ENCODE measurements around the gene COQ3. TPM values are rescaled to one million over a fixed set of nuclear protein-coding genes. Genes with fewer than 3 reads are reported as not detected.
A peak's percentile ranks its signal among the peaks of the same experiment; 100 is the strongest.

Gene COQ3
- polyA plus RNA-seq, 2 of the 4 experiments (the other 2 are of a cell fraction): 13.1 to 17.2 TPM

GRCh38 chr6:99434702-99435530 is 40.9 kb upstream of the COQ3 start:
- peak; percentile 47 to 72; a peak in 3 of 6 replicates for ATAC-seq
- FAIRE-seq: no peak

GRCh38 chr6:99432877-99433276 is 38.9 kb upstream of the COQ3 start:
- TF ChIP-seq HOXB5 (CRISPR knock-in tag; IDR thresholded peaks at IDR 0.05) (no peak), SMC3 (IDR thresholded peaks at IDR 0.05) (no peak), ATOH8 (CRISPR knock-in tag; IDR thresholded peaks at IDR 0.05; ENCODE audit: low read depth) (no peak), REST (IDR thresholded peaks at IDR 0.05) (no peak), EP300 (IDR thresholded peaks at IDR 0.05) (no peak), ZNF302 (CRISPR knock-in tag; IDR thresholded peaks at IDR 0.05) (no peak), GATA3 (IDR thresholded peaks at IDR 0.05; ENCODE audit: borderline replicate concordance) (no peak), USF2 (IDR thresholded peaks at IDR 0.05) (no peak), EHMT2 (IDR thresholded peaks at IDR 0.05; ENCODE audit: low read depth) (no peak), HOXB13 (CRISPR knock-in tag; IDR thresholded peaks at IDR 0.05; ENCODE audit: low read depth) (no peak)
- TF ChIP-seq, protein P1, sequence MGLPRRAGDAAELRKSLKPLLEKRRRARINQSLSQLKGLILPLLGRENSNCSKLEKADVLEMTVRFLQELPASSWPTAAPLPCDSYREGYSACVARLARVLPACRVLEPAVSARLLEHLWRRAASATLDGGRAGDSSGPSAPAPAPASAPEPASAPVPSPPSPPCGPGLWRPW (IDR thresholded peaks at IDR 0.05): no peak
- H3K9me3 ChIP-seq: no peaks in the 10 kb centered on the region
- H3K4me3 ChIP-seq: no peak overlapping the region
- 85% methylated on average over 2 of the region's 2 CpGs for WGBS (ENCODE audit: missing lambda C conversion rate)
- H3K4me2 ChIP-seq: no peak overlapping the region
- H3K4me1 ChIP-seq: peaks cover 6% of the 10 kb centered on the region; the same call in 1 of the 3 replicates
- no peak for DNase-seq (ENCODE audit: low read depth in 1 of 2, low spot score in 1 of 2)
- ChIA-PET CTCF (interaction anchor here (0.6 to 2.1 kb wide), 3 partner anchors 7 to 42 kb away, joined by 3 to 7 read pairs (median 3); partner anchors contain the start of gene PNISR), POLR2A (no interaction called here)
- H3K27ac ChIP-seq: no peak overlapping the region
- FAIRE-seq: no peak
- ATAC-seq: no peak

More at GRCh38 chr6:99434702-99435530, 40.9 kb upstream of the COQ3 start:
- CTCF ChIA-PET: interaction anchor here (1.2 to 2.1 kb wide), 2 partner anchors 9 kb away, joined by 4 to 7 read pairs; partner anchors contain the start of gene PNISR
- H3K4me1 ChIP-seq: peaks cover 6% of the 10 kb centered on the region; the same call in 1 of the 3 replicates
- no peak overlapping the region for H3K27ac ChIP-seq
- WGBS (ENCODE audit: missing lambda C conversion rate): 14% methylated on average over 3 of the region's 3 CpGs
- no peak for TF ChIP-seq FOXS1 (CRISPR knock-in tag; IDR thresholded peaks at IDR 0.05)
- no peak for TF ChIP-seq POLR2A (IDR thresholded peaks at IDR 0.05; ENCODE audit: low read length)
- TF ChIP-seq, protein P2, sequence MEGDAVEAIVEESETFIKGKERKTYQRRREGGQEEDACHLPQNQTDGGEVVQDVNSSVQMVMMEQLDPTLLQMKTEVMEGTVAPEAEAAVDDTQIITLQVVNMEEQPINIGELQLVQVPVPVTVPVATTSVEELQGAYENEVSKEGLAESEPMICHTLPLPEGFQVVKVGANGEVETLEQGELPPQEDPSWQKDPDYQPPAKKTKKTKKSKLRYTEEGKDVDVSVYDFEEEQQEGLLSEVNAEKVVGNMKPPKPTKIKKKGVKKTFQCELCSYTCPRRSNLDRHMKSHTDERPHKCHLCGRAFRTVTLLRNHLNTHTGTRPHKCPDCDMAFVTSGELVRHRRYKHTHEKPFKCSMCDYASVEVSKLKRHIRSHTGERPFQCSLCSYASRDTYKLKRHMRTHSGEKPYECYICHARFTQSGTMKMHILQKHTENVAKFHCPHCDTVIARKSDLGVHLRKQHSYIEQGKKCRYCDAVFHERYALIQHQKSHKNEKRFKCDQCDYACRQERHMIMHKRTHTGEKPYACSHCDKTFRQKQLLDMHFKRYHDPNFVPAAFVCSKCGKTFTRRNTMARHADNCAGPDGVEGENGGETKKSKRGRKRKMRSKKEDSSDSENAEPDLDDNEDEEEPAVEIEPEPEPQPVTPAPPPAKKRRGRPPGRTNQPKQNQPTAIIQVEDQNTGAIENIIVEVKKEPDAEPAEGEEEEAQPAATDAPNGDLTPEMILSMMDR (IDR thresholded peaks at IDR 0.05): peak; percentile 40; the same call in 1 of the 3 replicates
- POLR2A ChIA-PET: no interaction called here
- H3K4me2 ChIP-seq: no peak overlapping the region
- no peaks in the 10 kb centered on the region for H3K9me3 ChIP-seq
- no peak overlapping the region for H3K4me3 ChIP-seq
- peak; percentile 13 to 19 for DNase-seq (ENCODE audit: low read depth in 1 of 2, low spot score in 1 of 2)
